Endodermal cell (in vitro differentiated cells): ENCODE data around the gene VPREB3. TPM values are rescaled to one million over a fixed set of nuclear protein-coding genes. Genes with fewer than 3 reads are reported as not detected.

Experiments
- DNase-seq: peaks from one replicate; pipeline ENCODE4 v3.0.0-alpha.2; 2017
- H3K27ac ChIP-seq: 2 replicates; pipeline ENCODE4 v1.5.1; 2013; ENCODE audit warnings: mild to moderate bottlenecking, low read depth, low read length, moderate library complexity
- H3K27me3 ChIP-seq: 2 replicates; pipeline ENCODE4 v1.6.1; 2013; ENCODE audit warnings: mild to moderate bottlenecking, low read length, moderate library complexity; ENCODE audit not compliant: insufficient read depth, control insufficient read depth, poor library complexity, severe bottlenecking
- H3K36me3 ChIP-seq: 2 replicates; pipeline ENCODE4 v1.7.0; 2013; ENCODE audit warnings: mild to moderate bottlenecking, low read length, moderate library complexity; ENCODE audit not compliant: control insufficient read depth, insufficient read depth
- H3K4me1 ChIP-seq: one replicate; pipeline ENCODE4 v1.7.0; 2013; ENCODE audit warnings: low read length; ENCODE audit not compliant: control insufficient read depth, insufficient read depth
- H3K4me3 ChIP-seq: 2 replicates; pipeline ENCODE4 v1.5.1; 2013; ENCODE audit warnings: mild to moderate bottlenecking, low read length, moderate library complexity
- H3K9ac ChIP-seq: 2 replicates; pipeline ENCODE4 v1.6.1; 2013; ENCODE audit warnings: mild to moderate bottlenecking, low read length, moderate library complexity; ENCODE audit not compliant: poor library complexity, severe bottlenecking; ENCODE audit errors: extremely low read depth
- H3K9me3 ChIP-seq: 2 replicates; pipeline ENCODE4 v1.6.1; 2013; ENCODE audit warnings: mild to moderate bottlenecking, low read length, moderate library complexity; ENCODE audit not compliant: control insufficient read depth
- H3K27ac Mint-ChIP-seq: 2 replicates; pipeline ENCODE4 v1.8.0; 2020; ENCODE audit warnings: mixed read lengths
- H3K27me3 Mint-ChIP-seq: 2 replicates; pipeline ENCODE4 v1.8.0; 2021; ENCODE audit warnings: mild to moderate bottlenecking, mixed read lengths; ENCODE audit not compliant: insufficient read depth
- H3K36me3 Mint-ChIP-seq: 2 replicates; pipeline ENCODE4 v1.8.0; 2020; ENCODE audit warnings: low read depth, mixed read lengths
- H3K4me1 Mint-ChIP-seq: 2 replicates; pipeline ENCODE4 v1.8.0; 2020; ENCODE audit warnings: mixed read lengths
- H3K4me3 Mint-ChIP-seq: 2 replicates; pipeline ENCODE4 v1.8.0; 2020; ENCODE audit warnings: mild to moderate bottlenecking, moderate library complexity, mixed read lengths
- H3K9me3 Mint-ChIP-seq: 2 replicates; pipeline ENCODE4 v1.8.0; 2020; ENCODE audit warnings: mild to moderate bottlenecking, mixed read lengths
- WGBS, 2 experiments: methylation state at CpG; one replicate each; pipeline versions ENCODE4 v1.1.5 to v1.1.7; 2013; ENCODE audit warnings: missing lambda C conversion rate in 2 of 2, mixed read lengths in 1 of 2; ENCODE audit not compliant: insufficient coverage in 1 of 2, insufficient read length in 1 of 2; 5-methylcytosine and 5-hydroxymethylcytosine counted together
- total RNA-seq, 2 donors: library from RNA; stranded (reverse); fragmentation: NEBNext Ultra II Directional in 1 of 2; extraction: Animal tissue kit (Norgen Biotek cat#: 25700) in 1 of 2; gene quantifications; 2 replicates in 1 of 2; 3 replicates in 1 of 2; pipeline ENCODE4 v1.2.1, GENCODE V29; 2021
- TF ChIP-seq, protein P1 (sequence below): fragments of 200-600 bp; sonication (generic); conservative IDR thresholded peaks from 2 replicates; pipeline ENCODE4 v1.5.0; 2021; ENCODE audit warnings: antibody characterized with exemption, mild to moderate bottlenecking

Gene VPREB3
- total RNA-seq, 2 donors from 2014 or later, result not detected

DNA sequence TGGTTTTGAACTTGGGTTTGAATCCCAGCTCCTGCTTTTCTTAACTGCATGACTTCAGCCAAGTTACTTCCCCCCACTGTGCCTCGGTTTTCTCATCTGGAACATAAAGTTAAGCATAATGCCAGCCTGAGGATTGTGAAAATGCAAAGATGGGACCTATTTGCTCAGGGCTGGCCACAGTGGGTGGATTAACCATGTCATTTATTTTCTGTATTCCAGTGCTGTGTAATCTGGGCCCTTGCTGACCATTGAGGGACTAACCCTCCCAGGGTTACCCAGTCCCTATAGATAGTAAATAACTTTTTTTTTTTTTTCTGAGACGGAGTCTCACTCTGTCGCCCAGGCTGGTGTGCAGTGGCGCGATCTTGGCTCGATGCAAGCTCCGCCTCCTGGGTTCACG, 1.5 kb upstream of the VPREB3 start:
- Mint-ChIP-seq H3K36me3 (no peaks in the 10 kb centered on the region), H3K4me3 (no peak overlapping the region), H3K4me1 (peaks cover 4% of the 10 kb centered on the region), H3K27me3 (peaks cover 8% of the 10 kb centered on the region), H3K27ac (no peak overlapping the region), H3K9me3 (no peaks in the 10 kb centered on the region)
- Histone ChIP-seq H3K27ac (no peak overlapping the region), H3K9ac (no peak overlapping the region), H3K4me3 (no peak overlapping the region), H3K9me3 (no peaks in the 10 kb centered on the region), H3K27me3 (no peaks in the 10 kb centered on the region), H3K36me3 (no peaks in the 10 kb centered on the region), H3K4me1 (no peaks in the 10 kb centered on the region)
- no peak for DNase-seq
- TF ChIP-seq, protein P1, sequence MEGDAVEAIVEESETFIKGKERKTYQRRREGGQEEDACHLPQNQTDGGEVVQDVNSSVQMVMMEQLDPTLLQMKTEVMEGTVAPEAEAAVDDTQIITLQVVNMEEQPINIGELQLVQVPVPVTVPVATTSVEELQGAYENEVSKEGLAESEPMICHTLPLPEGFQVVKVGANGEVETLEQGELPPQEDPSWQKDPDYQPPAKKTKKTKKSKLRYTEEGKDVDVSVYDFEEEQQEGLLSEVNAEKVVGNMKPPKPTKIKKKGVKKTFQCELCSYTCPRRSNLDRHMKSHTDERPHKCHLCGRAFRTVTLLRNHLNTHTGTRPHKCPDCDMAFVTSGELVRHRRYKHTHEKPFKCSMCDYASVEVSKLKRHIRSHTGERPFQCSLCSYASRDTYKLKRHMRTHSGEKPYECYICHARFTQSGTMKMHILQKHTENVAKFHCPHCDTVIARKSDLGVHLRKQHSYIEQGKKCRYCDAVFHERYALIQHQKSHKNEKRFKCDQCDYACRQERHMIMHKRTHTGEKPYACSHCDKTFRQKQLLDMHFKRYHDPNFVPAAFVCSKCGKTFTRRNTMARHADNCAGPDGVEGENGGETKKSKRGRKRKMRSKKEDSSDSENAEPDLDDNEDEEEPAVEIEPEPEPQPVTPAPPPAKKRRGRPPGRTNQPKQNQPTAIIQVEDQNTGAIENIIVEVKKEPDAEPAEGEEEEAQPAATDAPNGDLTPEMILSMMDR, result no peak
- WGBS, 2 experiments, result 97 to 100% methylated on average over 1 to 8 of the region's 8 CpGs

GRCh38 chr22:23754980-23755636, 883 bp upstream of the VPREB3 start:
- Mint-ChIP-seq H3K36me3 (no peaks in the 10 kb centered on the region), H3K27ac (no peak overlapping the region), H3K4me3 (no peak overlapping the region), H3K4me1 (peaks cover 8% of the 10 kb centered on the region), H3K27me3 (peaks cover 3% of the 10 kb centered on the region), H3K9me3 (no peaks in the 10 kb centered on the region)
- H3K4me1 ChIP-seq, result no peaks in the 10 kb centered on the region
- no peak overlapping the region for H3K27ac ChIP-seq
- no peaks in the 10 kb centered on the region for H3K27me3 ChIP-seq
- TF ChIP-seq, protein P1, result no peak
- no peaks in the 10 kb centered on the region for H3K36me3 ChIP-seq
- WGBS, 2 experiments, result 90 to 92% methylated on average over 6 of the region's 6 CpGs
- no peak overlapping the region for H3K4me3 ChIP-seq
- no peak overlapping the region for H3K9ac ChIP-seq
- no peak for DNase-seq
- H3K9me3 ChIP-seq, result no peaks in the 10 kb centered on the region

DNA sequence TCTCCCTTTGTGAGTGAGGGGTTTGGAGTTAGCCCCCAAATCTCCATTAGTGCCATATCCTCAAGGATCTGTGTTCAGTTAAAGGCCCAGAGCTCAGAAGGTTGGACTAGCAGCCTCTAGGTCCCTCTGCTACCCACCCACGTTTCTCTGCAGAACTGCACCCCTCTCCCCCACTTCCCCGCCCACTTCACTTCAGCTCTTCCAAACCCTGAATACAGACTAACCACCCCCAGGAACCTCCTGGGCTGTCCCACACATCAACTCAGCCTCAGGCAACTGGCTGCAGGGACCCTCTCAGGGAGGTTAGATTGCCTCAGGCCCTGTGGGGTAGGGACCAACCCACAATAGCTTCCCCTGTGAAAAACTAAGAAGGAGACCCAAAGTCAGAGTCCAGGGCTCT, 840 bp downstream of the VPREB3 start:
- 86 to 100% methylated on average over 1 to 2 of the region's 2 CpGs for WGBS, 2 experiments
- TF ChIP-seq, protein P1, result no peak
- H3K9ac ChIP-seq, result no peak overlapping the region
- H3K4me1 ChIP-seq, result no peaks in the 10 kb centered on the region
- H3K9me3 ChIP-seq, result no peaks in the 10 kb centered on the region
- no peak overlapping the region for H3K4me3 Mint-ChIP-seq
- DNase-seq, result no peak
- H3K27ac Mint-ChIP-seq, result no peak overlapping the region
- H3K4me3 ChIP-seq, result no peak overlapping the region
- H3K9me3 Mint-ChIP-seq, result no peaks in the 10 kb centered on the region
- H3K36me3 Mint-ChIP-seq, result no peaks in the 10 kb centered on the region
- H3K4me1 Mint-ChIP-seq, result peaks cover 13% of the 10 kb centered on the region
- H3K27me3 Mint-ChIP-seq, result no peaks in the 10 kb centered on the region
- H3K36me3 ChIP-seq, result no peaks in the 10 kb centered on the region
- H3K27ac ChIP-seq, result no peak overlapping the region
- no peaks in the 10 kb centered on the region for H3K27me3 ChIP-seq
